Smooth muscle cell of the brain vasculature (primary cell): ENCODE measurements around the gene LCE3A.

Source experiments
- DNase-seq: peaks from one replicate; pipeline ENCODE4 v3.0.0-alpha.2; 2012; ENCODE audit warnings: low read depth, low spot score

The LCE3A gene

DNA sequence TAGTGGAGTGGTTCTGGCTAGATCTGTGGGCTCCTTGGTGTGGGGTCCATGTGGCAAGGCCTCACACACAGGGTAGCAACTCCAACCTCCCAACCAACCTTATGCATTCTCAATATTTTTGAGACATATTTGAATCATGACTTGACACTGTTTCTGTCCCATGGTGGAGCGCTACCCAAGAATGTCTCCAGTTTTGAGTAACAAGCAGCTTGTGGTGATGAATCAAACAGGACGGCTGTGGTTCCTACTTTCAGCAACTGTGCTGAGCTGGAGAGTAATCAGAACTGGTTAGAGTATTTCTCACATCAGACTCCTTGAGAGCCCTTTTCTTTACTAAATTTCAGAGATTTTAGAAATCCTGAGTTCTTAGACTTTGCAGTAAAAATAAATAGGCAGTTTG lies 45.7 kb downstream of the LCE3A start:
- DNase-seq, result no peak
